Glomerular visceral epithelial cell (primary cell): ENCODE measurements around the gene PSMA8.
"Not testable (repeated sequence)": the region's sequence is repeated elsewhere in the genome, so short reads cannot be mapped to it uniquely, and the experiment has no call there.

Experiments
- DNase-seq: peaks from one replicate; pipeline ENCODE4 v3.0.0-alpha.2; 2016; ENCODE audit errors: extremely low spot score

Gene PSMA8

GRCh38 chr18:26233208-26233607 is 99.5 kb downstream of the PSMA8 start:
- DNase-seq: no peak

- DNase-seq: not testable (repeated sequence)
These were observed 103.7 kb downstream of the PSMA8 start for GRCh38 chr18:26237363-26237762.

DNA sequence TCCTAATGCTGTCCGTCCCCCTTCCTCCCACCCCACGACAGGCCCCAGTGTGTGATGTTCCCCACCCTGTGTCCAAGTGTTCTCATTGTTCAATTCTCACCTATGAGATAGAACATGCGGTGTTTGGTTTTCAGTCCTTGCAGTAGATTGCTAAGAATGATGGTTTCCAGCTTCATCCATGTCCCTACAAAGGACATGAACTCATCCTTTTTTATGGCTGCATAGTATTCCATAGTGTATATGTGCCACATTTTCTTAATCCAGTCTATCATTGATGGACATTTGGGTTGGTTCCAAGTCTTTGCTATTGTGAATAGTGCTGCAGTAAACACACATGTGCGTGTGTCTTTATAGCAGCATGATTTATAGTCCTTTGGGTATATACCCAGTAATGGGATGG is 105.0 kb downstream of the PSMA8 start:
- DNase-seq: not testable (repeated sequence)

GRCh38 chr18:26242392-26242791 is 108.7 kb downstream of the PSMA8 start:
- not testable (repeated sequence) for DNase-seq
